Mammary epithelial cell (primary cell): ENCODE data around the gene WASL.

Experiments used
- CTCF ChIP-seq, 2 donors: IDR thresholded peaks in 1 of 2; conservative IDR thresholded peaks in 1 of 2; 2 replicates each; pipeline ENCODE4 v1.5.1; 2011 to 2012; ENCODE audit warnings: inconsistent platforms in 2 of 2, low read length in 2 of 2, mild to moderate bottlenecking in 2 of 2, control low read depth in 1 of 2, low read depth in 1 of 2; ENCODE audit not compliant: insufficient read depth in 1 of 2; ENCODE audit errors: extremely low read depth in 1 of 2
- EZH2 ChIP-seq: IDR thresholded peaks from 2 replicates; pipeline ENCODE4 v1.6.1; 2012; ENCODE audit warnings: low read length, inconsistent platforms, borderline replicate concordance

- TF ChIP-seq EZH2 (no peak), CTCF (conservative IDR thresholded peaks at IDR 0.05 in 1 of 2, IDR thresholded peaks at IDR 0.05 in 1 of 2; ENCODE audit: extremely low read depth in 1 of 2, insufficient read depth in 1 of 2, low read depth in 1 of 2, low read length in 2 of 2) (no peak)
These were observed 3.0 kb upstream of the WASL start for GRCh38 chr7:123751821-123752220.
